ENCODE data around the gene PEA15. TPM values are rescaled to one million over a fixed set of nuclear protein-coding genes. Genes with fewer than 3 reads are reported as not detected.
A peak's percentile ranks its signal among the peaks of the same experiment; 100 is the strongest.

Gene PEA15
- total and polyA plus RNA-seq, 9 of the 15 experiments (the other 6 are each of a cell fraction or from before 2014, with no cell fraction given): 8.2 to 175 (median 35.4) TPM

DNA sequence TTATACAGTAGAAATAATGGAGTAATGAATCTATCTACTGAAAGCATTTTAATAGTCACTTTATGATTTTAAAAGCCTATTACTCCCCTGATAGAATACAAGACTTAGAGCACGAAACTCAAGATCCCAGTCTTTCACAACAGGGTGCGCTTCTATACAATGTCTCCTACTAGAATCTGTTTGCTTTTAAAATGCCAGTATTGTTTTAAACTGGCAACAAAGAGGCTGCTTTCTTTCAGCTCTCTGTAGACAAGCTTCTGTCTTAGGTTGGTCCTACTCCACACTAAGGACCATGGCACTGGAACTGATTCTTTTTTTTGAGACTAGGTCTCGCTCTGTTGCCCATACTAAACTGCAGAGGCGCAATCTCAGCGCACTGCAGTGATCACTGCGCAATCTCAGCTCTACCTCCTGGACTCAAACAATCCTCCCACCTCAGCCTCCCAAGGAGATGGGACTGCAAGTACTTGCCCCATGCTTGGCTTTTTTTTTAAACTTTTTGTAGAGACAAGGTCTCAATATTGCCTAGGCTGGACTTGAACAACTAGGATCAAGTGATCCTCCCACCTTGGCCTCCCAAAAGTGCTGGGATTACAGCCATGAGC, 52.3 kb downstream of the PEA15 start:
- H4K20me1 ChIP-seq (replicated peaks; ENCODE audit: control insufficient read depth, insufficient read depth, low read length): no peaks in the 10 kb centered on the region
- H3K4me1 ChIP-seq (replicated peaks in 1 of 2; ENCODE audit: control insufficient read depth in 2 of 2, insufficient read depth in 2 of 2, low read length in 2 of 2): peaks cover 0 to 12% of the 10 kb centered on the region in 2 experiments; a peak in 2 of 5 replicates
- TF ChIP-seq HDAC1 (IDR thresholded peaks at IDR 0.05) (0 out of 4 replicates have a peak, but pooled peaks of 1 of the 2 experiments have one; percentile 25), RCOR1 (IDR thresholded peaks at IDR 0.05; ENCODE audit: borderline replicate concordance in 1 of 2, low read depth in 2 of 2, low read length in 2 of 2) (peak in 1 of 2 experiments; percentile 74; a peak in 2 of 4 replicates), KDM1A (IDR thresholded peaks at IDR 0.05) (peak; percentile 83 to 88)
- TF ChIP-seq, protein P1, sequence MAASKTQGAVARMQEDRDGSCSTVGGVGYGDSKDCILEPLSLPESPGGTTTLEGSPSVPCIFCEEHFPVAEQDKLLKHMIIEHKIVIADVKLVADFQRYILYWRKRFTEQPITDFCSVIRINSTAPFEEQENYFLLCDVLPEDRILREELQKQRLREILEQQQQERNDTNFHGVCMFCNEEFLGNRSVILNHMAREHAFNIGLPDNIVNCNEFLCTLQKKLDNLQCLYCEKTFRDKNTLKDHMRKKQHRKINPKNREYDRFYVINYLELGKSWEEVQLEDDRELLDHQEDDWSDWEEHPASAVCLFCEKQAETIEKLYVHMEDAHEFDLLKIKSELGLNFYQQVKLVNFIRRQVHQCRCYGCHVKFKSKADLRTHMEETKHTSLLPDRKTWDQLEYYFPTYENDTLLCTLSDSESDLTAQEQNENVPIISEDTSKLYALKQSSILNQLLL (CRISPR knock-in tag; IDR thresholded peaks at IDR 0.05; ENCODE audit: borderline replicate concordance): no peak
- no peaks in the 10 kb centered on the region for H3K9me1 ChIP-seq (ENCODE audit: control insufficient read depth, insufficient read depth, low read length)
- FAIRE-seq (no peak), DNase-seq (ENCODE audit: extremely low read depth in 1 of 4, low spot score in 3 of 4) (no peak), ATAC-seq (no peak)
- no peak overlapping the region for H3K27ac ChIP-seq (ENCODE audit: extremely low read depth, low read depth, low read length)
- no peak overlapping the region for H2AFZ ChIP-seq (ENCODE audit: low read depth, low read length)
- intact Hi-C loops (cut with micrococcal nuclease) (no loop called here), in situ Hi-C loops (cut with MboI) (no loop called here)
- H3K9ac ChIP-seq (ENCODE audit: insufficient read depth in 1 of 2, low read depth in 2 of 2, low read length in 2 of 2): no peak overlapping the region
- H3K36me3 ChIP-seq (ENCODE audit: control insufficient read depth, insufficient read depth, low read length): peaks cover 39% of the 10 kb centered on the region
- ChIA-PET CTCF (ENCODE audit: low intra/inter-chr PET ratio) (no interaction called here), POLR2A (interaction anchor here (0.6 to 1.2 kb wide), 3 partner anchors 15 to 275 kb away, joined by 3 to 5 read pairs (median 3); partner anchors contain the start of gene PEX19)
- BruUV-seq (replicated peaks): no TSS peak
- H3K9me3 ChIP-seq (replicated peaks; ENCODE audit: control insufficient read depth, insufficient read depth, low read depth, low read length): no peaks in the 10 kb centered on the region
- H3K27me3 ChIP-seq (ENCODE audit: control insufficient read depth in 2 of 2, insufficient read depth in 2 of 2, low read length in 2 of 2): no peaks in the 10 kb centered on the region
- no peak overlapping the region for H3K4me2 ChIP-seq (ENCODE audit: insufficient read depth, low read length)
- peaks cover 67% of the 10 kb centered on the region for H3K79me2 ChIP-seq (ENCODE audit: control insufficient read depth, insufficient read depth, low read length)
- 90% methylated on average over 6 of the region's 6 CpGs for WGBS (ENCODE audit: insufficient coverage, low coverage, missing lambda C conversion rate)
- no peak overlapping the region for H3K4me3 ChIP-seq
